GM12892 (cell line): ENCODE measurements around the gene PLOD3.

ENCODE experiments used
- POLR2A ChIP-seq: IDR thresholded peaks from 2 replicates; pipeline ENCODE4 v1.6.1; 2011; ENCODE audit warnings: low read depth, low read length, control low read depth
- POLR2AphosphoS5 ChIP-seq: IDR thresholded peaks from 2 replicates; pipeline ENCODE4 v1.6.1; 2011; ENCODE audit warnings: low read depth, low read length, control low read depth

DNA sequence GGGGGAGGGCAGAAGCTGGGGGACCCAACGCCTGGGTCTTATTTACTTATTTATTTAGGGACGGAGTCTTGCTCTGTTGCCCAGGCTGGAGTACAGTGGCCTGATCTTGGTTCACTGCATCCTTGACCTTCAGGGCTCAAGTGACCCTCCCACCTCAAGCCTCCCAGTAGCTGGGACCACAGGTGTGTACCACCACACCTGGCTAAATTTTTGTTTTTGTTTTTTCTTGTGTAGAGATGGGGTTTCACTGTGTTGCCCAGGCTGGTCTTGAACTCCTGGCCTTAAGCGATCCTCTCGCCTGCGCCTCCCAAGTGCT is 14.8 kb downstream of the PLOD3 start:
- no peak for TF ChIP-seq POLR2AphosphoS5
- no peak for TF ChIP-seq POLR2A
